Gastrocnemius medialis (tissue), 4 donors: ENCODE measurements around the gene RAD51B.

Experiments used
- CTCF ChIP-seq, 5 experiments: fragments of 450-650 bp in 3 of 5; fragments of 200-600 bp in 2 of 5; sonication (generic) in 2 of 5; IDR thresholded peaks in 4 of 5; conservative IDR thresholded peaks in 1 of 5; 1 replicate in 4 of 5; 2 replicates in 1 of 5; pipeline ENCODE4 v1.5.1; 2016 to 2019; ENCODE audit warnings: antibody characterized with exemption in 5 of 5, mild to moderate bottlenecking in 3 of 5, moderate library complexity in 3 of 5
- POLR2A ChIP-seq, 2 donors: fragments of 450-650 bp; IDR thresholded peaks; one replicate each; pipeline ENCODE4 v1.6.1; 2017; ENCODE audit warnings: antibody characterized with exemption in 2 of 2, mild to moderate bottlenecking in 2 of 2, moderate library complexity in 2 of 2

GRCh38 chr14:68760761-68761160 is 941.2 kb downstream of the RAD51B start:
- no peak for TF ChIP-seq CTCF (IDR thresholded peaks at IDR 0.05 in 4 of 5, conservative IDR thresholded peaks at IDR 0.05 in 1 of 5)
- no peak for TF ChIP-seq POLR2A (IDR thresholded peaks at IDR 0.05)
